Hepatocyte (in vitro differentiated cells): Measurements from ENCODE around the gene PRKG1.

Source experiments
- EZH2 ChIP-seq: fragments of 200-600 bp; sonication (generic); IDR thresholded peaks from 2 replicates; pipeline ENCODE4 v1.6.1; 2016; ENCODE audit warnings: antibody characterized with exemption, mild to moderate bottlenecking, borderline replicate concordance
- EZH2phosphoT487 ChIP-seq: fragments of 200-600 bp; sonication (generic); IDR thresholded peaks from one replicate; pipeline ENCODE4 v1.6.1; 2018; ENCODE audit warnings: antibody characterized with exemption, mild to moderate bottlenecking, low read depth, moderate library complexity; ENCODE audit not compliant: unreplicated experiment, severe bottlenecking
- TF ChIP-seq, protein P1 (sequence below): fragments of 200-600 bp; sonication (generic); IDR thresholded peaks from 2 replicates; pipeline ENCODE4 v1.5.1; 2016; ENCODE audit warnings: antibody characterized with exemption, mild to moderate bottlenecking; ENCODE audit not compliant: poor library complexity

DNA sequence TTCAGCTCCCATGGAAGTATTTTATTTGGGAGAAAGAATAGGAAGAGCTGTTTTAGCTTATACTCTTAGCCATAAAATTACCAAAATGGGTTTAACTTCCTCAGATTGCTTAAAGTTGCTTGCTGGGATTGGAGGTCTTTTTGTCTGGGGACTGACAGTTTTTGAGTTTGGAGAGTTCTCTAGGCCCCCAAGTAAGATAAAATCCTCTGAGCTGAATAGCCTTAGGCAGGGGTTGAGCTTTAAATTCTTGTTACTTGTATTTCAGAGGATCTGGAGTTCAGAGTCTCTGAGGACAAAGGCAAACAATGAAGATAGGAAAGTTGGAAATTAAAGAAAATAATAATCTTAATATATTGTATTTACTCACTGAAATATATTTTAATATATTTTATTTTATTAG is 945.4 kb downstream of the PRKG1 start:
- TF ChIP-seq, protein P1, sequence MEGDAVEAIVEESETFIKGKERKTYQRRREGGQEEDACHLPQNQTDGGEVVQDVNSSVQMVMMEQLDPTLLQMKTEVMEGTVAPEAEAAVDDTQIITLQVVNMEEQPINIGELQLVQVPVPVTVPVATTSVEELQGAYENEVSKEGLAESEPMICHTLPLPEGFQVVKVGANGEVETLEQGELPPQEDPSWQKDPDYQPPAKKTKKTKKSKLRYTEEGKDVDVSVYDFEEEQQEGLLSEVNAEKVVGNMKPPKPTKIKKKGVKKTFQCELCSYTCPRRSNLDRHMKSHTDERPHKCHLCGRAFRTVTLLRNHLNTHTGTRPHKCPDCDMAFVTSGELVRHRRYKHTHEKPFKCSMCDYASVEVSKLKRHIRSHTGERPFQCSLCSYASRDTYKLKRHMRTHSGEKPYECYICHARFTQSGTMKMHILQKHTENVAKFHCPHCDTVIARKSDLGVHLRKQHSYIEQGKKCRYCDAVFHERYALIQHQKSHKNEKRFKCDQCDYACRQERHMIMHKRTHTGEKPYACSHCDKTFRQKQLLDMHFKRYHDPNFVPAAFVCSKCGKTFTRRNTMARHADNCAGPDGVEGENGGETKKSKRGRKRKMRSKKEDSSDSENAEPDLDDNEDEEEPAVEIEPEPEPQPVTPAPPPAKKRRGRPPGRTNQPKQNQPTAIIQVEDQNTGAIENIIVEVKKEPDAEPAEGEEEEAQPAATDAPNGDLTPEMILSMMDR: no peak
- TF ChIP-seq EZH2: no peak
- TF ChIP-seq EZH2phosphoT487: no peak
